ENCODE measurements around the gene PSMD10. TPM values are rescaled to one million over a fixed set of nuclear protein-coding genes. Genes with fewer than 3 reads are reported as not detected.

PSMD10 gene
- polyA plus RNA-seq, 2 of the 4 experiments (the other 2 are of a cell fraction), result 109 to 163 TPM

GRCh38 chrX:108049649-108050048 lies 41.7 kb downstream of the PSMD10 start:
- Histone ChIP-seq H3K4me1 (no peaks in the 10 kb centered on the region), H3K27ac (no peak overlapping the region), H3K9me3 (no peaks in the 10 kb centered on the region), H3K4me2 (no peak overlapping the region), H3K4me3 (no peak overlapping the region)
- ChIA-PET POLR2A (no interaction called here), CTCF (no interaction called here)
- DNase-seq (ENCODE audit: low read depth in 1 of 2, low spot score in 1 of 2) (no peak), ATAC-seq (no peak), FAIRE-seq (no peak)
- TF ChIP-seq SREBF2 (IDR thresholded peaks at IDR 0.05) (no peak), RAD21 (conservative IDR thresholded peaks at IDR 0.05 in 1 of 2, IDR thresholded peaks at IDR 0.05 in 1 of 2) (no peak), ZFP36 (IDR thresholded peaks at IDR 0.05; ENCODE audit: borderline replicate concordance, partially characterized antibody) (no peak), CBX8 (IDR thresholded peaks at IDR 0.05) (no peak), RARB (CRISPR knock-in tag; IDR thresholded peaks at IDR 0.05) (no peak), EHF (CRISPR knock-in tag; IDR thresholded peaks at IDR 0.05) (no peak), NR3C1 (IDR thresholded peaks at IDR 0.05) (no peak), ZC3H11A (IDR thresholded peaks at IDR 0.05) (no peak), POLR2AphosphoS2 (conservative IDR thresholded peaks at IDR 0.05; ENCODE audit: low read length) (no peak), BHLHE40 (IDR thresholded peaks at IDR 0.05; ENCODE audit: low read depth, low read length) (no peak), EP300 (IDR thresholded peaks at IDR 0.05) (no peak), E2F6 (IDR thresholded peaks at IDR 0.05; ENCODE audit: borderline replicate concordance, low read depth) (no peak), PHF8 (IDR thresholded peaks at IDR 0.05; ENCODE audit: borderline replicate concordance, low read depth) (no peak), PBX3 (IDR thresholded peaks at IDR 0.05) (no peak), FOSB (CRISPR knock-in tag; IDR thresholded peaks at IDR 0.05) (no peak), USF2 (IDR thresholded peaks at IDR 0.05) (no peak), JUN (IDR thresholded peaks at IDR 0.05) (no peak), HEYL (CRISPR knock-in tag; IDR thresholded peaks at IDR 0.05) (no peak)
- WGBS (ENCODE audit: missing lambda C conversion rate), result 76% methylated on average over 1 of the region's 1 CpG

DNA sequence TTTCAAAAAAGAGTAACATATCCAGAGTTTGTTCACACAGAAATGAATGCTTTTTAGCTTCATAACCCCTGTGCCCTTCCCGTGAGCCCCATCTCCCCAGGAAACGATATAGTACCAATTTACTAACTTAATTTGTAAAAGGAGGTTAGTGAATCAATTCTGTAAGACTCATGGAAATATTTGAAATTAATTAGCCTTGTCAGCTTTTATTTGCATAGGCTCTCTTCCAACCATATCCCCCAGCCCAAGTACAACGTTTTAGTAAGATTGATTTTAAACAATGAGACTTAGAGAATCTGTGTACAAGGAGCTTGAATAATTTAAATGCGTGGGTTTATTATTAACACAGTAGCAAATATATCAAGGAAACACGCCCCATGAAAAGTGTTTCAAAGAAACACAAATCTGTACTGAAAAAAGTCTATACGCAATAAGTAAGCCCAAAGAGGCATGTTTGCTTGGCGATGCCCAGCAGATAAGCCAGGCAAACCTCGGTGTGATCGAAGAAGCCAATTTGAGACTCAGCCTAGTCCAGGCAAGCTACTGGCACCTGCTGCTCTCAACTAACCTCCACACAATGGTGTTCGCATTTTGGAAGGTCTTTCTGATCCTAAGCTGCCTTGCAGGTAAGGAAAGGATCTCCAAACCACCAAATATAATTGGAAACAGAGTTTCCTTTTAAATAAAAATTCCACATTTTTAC lies 46.6 kb downstream of the PSMD10 start, which contains the start of gene VSIG1:
VSIG1 (plus strand) TSS at position 512 of the 703 bp plus-strand sequence; CDS start at position 578, 66 bp downstream.
- Histone ChIP-seq H3K9me3 (no peaks in the 10 kb centered on the region), H3K4me2 (no peak within 1 kb of the TSS), H3K27ac (no peak within 1 kb of the TSS), H3K4me1 (no peaks in the 10 kb centered on the region), H3K4me3 (no peak within 1 kb of the TSS)
- DNase-seq (ENCODE audit: low read depth in 1 of 2, low spot score in 1 of 2) (no peak), ATAC-seq (no peak), FAIRE-seq (peak; percentile 18)
- CTCF ChIA-PET, result no interaction called here
- WGBS (ENCODE audit: missing lambda C conversion rate), result 81% methylated on average over 10 of the region's 10 CpGs
- POLR2A ChIA-PET, result no interaction called here
- TF ChIP-seq JUN (IDR thresholded peaks at IDR 0.05), result no peak
- peak; percentile 43 for TF ChIP-seq MAFK (IDR thresholded peaks at IDR 0.05; ENCODE audit: partially characterized antibody)
- TF ChIP-seq, protein P1, sequence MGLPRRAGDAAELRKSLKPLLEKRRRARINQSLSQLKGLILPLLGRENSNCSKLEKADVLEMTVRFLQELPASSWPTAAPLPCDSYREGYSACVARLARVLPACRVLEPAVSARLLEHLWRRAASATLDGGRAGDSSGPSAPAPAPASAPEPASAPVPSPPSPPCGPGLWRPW (IDR thresholded peaks at IDR 0.05), result no peak

DNA sequence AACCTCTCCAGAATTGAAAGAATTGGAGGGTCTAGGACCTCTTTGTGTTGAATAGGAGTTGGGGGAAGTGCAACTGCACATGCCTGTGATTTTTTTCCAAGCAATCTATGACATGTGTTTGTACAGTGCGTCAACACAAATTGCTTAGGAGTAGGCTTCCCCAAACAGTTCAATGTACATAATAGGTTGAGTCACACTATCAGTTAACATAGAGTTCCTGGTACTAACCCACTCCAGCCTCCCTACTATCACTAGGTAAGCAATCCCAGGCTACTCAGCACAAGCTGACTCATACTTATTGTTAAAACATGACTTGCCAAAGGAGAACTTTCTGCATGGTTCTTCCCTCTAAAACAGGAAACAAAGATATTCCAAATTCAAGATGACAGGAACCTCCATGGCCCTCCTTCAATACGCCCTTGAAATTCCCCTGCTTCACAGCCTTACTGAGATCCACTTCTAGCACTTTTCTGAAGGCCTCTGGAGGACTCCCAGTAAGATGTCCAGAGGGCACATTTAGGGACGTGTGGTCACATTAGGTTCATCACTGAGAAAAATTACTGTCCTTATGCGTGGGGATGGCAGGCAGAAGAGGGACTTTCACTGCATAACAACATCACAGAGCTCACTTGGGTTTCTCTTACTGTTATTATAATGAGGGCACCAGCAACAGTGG lies 54.9 kb downstream of the PSMD10 start:
- Histone ChIP-seq H3K27ac (peak overlapping the region; percentile 94), H3K4me3 (no peak overlapping the region; the same call in 2 of the 3 replicates), H3K4me2 (peak overlapping the region; percentile 76), H3K4me1 (peaks cover 53% of the 10 kb centered on the region), H3K9me3 (no peaks in the 10 kb centered on the region)
- POLR2A ChIA-PET, result interaction anchor here (1.3 kb wide), 1 partner anchor 320 kb away, joined by 3 read pairs; no protein-coding TSS in a partner anchor
- FAIRE-seq, result peak; percentile 100
- peak; percentile 89 to 97 for DNase-seq (ENCODE audit: low read depth in 1 of 2, low spot score in 1 of 2)
- CTCF ChIA-PET, result interaction anchor here (2.2 kb wide), 1 partner anchor 16 kb away, joined by 9 read pairs; no protein-coding TSS in a partner anchor
- ATAC-seq, result peak; percentile 99 to 100
- WGBS (ENCODE audit: missing lambda C conversion rate), result 4% methylated on average over 4 of the region's 4 CpGs
- no peak for TF ChIP-seq SMC3 (IDR thresholded peaks at IDR 0.05)
- TF ChIP-seq TFCP2L1 (CRISPR knock-in tag; IDR thresholded peaks at IDR 0.05), result no peak
- peak; percentile 75 for TF ChIP-seq FOSL2 (IDR thresholded peaks at IDR 0.05)
- peak; percentile 98 for TF ChIP-seq FOSL2 (CRISPR knock-in tag; IDR thresholded peaks at IDR 0.05)
- no peak for TF ChIP-seq ZNF302 (CRISPR knock-in tag; IDR thresholded peaks at IDR 0.05)
- TF ChIP-seq, protein P2, sequence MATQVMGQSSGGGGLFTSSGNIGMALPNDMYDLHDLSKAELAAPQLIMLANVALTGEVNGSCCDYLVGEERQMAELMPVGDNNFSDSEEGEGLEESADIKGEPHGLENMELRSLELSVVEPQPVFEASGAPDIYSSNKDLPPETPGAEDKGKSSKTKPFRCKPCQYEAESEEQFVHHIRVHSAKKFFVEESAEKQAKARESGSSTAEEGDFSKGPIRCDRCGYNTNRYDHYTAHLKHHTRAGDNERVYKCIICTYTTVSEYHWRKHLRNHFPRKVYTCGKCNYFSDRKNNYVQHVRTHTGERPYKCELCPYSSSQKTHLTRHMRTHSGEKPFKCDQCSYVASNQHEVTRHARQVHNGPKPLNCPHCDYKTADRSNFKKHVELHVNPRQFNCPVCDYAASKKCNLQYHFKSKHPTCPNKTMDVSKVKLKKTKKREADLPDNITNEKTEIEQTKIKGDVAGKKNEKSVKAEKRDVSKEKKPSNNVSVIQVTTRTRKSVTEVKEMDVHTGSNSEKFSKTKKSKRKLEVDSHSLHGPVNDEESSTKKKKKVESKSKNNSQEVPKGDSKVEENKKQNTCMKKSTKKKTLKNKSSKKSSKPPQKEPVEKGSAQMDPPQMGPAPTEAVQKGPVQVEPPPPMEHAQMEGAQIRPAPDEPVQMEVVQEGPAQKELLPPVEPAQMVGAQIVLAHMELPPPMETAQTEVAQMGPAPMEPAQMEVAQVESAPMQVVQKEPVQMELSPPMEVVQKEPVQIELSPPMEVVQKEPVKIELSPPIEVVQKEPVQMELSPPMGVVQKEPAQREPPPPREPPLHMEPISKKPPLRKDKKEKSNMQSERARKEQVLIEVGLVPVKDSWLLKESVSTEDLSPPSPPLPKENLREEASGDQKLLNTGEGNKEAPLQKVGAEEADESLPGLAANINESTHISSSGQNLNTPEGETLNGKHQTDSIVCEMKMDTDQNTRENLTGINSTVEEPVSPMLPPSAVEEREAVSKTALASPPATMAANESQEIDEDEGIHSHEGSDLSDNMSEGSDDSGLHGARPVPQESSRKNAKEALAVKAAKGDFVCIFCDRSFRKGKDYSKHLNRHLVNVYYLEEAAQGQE (IDR thresholded peaks at IDR 0.05), result no peak
- TF ChIP-seq MYC (IDR thresholded peaks at IDR 0.05; ENCODE audit: borderline replicate concordance, low read length), result no peak
- no peak for TF ChIP-seq HOXA7 (CRISPR knock-in tag; IDR thresholded peaks at IDR 0.05)
- no peak for TF ChIP-seq KDM1A (IDR thresholded peaks at IDR 0.05; ENCODE audit: low read depth)

Measured in A549 (cell line).